ENCODE data around the gene DYRK1A.

The DYRK1A gene

DNA sequence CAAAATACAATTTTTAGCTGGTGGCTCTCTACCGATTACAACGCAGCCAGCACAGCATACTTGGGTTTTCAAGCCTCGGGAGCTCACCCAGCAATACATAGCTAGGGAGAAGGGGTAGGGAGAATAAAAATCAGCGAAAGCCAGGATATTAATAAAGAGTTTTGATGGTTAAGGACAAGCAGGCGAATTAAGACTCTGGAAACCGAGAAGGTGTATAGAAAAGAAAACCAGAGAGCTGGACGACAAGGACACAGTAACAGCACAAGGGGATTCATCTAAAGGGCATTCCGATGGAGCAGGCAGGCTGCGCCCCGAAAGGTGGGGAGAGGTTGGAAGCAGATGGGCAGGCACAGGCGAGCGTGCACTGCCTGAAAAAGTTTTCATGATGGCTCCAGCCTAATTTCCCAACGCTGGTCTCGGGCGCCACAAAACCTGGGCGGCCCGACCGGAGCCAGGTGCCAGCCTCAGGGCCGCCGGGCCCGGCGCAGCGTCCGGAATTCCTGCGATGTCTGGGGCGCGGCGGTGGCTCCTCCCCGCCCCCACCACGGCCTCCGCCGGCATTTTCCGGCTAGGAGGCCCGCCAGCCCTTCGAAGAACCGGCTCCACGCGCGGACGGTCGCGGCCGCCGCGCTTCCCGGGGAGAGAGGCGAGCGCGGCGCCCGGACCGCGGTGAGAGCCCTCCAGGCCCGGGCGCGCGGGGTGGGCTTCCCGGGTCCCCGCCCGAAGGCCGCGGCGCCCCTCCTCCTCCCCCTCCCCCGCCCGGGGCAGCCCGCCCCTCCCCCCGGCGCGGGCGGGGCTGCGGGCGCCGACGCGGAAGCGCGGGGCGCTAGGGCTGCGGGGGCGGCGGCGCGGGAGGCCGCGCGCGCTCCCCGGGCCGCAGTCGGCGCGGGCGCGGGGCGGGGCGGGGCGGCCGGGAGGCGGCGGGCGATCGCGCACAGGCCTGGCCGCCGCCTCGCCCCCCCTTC, 774 bp upstream of the DYRK1A start:
- in situ Hi-C loops (cut with MboI; ENCODE audit: low sequenced_read_pairs) = no loop called here

DNA sequence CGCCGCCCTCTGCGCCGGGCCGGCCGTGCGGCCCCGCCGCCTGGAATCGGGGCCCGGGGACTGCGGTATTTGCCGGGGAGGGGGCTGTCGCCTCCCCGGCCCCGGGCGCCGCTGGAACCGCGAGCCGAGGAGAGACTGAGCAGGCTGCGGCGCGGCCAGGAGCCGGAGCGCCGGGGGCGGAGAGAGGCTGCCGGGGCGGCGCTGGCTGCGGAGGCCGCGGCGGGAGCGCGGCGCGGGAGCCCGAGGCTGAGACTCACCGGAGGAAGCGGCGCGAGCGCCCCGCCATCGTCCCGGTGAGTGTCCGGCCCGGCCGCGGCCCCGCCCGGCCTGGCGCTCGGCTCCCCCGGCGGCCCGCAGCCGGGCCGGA, 746 bp downstream of the DYRK1A start:
- in situ Hi-C loops (cut with MboI; ENCODE audit: low sequenced_read_pairs) = no loop called here

DNA sequence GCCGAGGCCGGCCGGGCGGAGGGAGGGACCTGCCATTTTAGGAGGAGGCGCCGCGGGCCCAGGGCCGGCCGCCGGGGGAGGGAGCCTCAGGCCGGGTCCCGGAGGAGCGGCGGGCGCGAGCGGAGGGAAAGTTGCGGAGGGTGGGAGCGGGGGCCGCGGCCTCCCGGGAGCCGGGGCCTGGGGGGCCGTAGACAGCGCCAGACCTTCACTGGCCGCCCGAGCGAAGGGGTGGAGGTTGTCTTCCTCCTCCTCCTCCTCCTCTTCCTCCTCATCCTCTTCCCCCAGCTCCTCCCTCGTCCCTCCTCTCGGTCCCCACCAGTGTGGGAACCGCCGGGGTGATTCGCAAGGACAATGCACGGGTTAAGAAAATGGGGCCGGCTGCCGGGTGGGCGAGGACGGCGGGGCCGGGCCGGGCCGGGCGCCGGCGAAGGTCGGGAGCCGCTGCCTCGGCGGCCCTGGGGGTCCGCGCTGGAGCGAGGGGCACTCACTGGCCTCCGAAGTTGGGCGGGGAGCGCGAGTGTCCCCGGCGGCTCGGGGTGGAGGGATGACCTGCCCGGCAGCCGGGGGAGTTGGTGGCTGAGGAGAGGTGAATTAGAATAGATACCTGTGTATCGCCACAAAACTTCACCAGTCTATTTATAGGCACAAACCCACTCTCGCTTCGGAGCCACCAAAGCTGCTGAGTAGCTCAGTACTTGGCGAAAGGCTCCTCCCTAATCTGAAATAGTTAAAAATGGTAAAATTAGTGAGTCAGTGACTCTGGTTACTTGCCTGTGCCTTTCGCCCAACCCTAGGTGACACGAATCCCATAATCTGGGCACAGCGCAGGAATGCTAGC, 1.3 kb downstream of the DYRK1A start:
- in situ Hi-C loops (cut with MboI; ENCODE audit: low sequenced_read_pairs) = no loop called here

DNA sequence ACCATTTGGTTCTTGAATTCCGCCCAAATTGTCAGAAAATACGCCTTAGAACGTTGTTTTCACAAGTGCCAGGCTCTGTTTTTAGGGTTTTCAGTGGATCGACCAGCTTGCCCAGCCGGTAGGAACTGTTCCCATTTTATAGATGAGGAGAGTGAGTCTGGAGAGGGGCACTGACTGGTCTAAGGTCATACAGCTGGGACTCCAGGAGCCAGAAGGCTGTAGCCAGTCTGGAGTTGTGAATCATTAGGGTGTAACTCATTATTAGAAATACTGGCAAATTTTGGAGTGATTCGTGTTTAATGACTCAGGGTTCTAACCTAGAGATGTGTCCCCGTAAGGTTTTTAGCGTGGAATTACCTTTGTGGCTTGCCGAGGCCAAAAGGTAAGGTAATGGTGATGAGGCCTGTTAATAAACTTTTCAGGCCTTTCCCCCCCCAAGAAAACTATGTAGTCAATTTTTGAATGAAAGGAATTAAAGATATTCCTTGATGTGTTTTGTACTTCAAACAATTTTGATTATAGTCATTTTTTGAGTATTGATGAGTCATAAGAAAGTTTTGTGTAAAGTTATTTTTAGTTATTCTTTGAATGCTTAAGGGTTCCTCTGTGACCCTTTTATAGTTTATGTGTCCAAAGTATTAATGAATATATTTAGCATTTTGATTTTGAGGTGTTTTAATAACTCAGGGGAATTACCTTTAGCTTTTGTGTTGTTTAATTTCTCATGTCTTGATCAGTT, 2.1 kb downstream of the DYRK1A start:
- in situ Hi-C loops (cut with MboI; ENCODE audit: low sequenced_read_pairs) = no loop called here

DNA sequence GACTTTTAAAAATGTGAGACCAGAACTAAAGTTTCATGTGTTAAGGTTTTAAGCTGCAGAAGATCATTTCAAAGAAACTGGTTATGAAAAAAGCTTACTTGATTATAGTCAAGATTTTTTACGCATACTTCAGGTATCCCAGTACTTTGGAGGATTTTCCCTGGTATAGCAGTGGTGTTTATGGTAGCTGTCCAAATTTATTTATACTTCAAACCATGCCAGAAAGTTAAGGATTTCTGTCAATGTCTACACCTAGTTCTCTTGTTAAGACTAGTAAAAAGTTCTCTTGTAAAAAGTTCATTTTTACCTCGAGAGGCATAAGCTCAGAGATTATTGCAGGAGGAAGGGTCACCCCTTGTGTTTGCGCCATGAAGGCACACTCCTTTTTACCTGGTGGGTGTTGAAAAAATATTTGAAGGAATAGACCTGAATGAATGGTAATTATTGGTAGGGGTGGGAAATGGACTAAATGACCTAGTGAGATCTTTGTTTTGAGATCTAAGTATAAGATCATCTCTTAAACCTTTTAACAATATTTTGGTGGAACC, 2.8 kb downstream of the DYRK1A start:
- in situ Hi-C loops (cut with MboI; ENCODE audit: low sequenced_read_pairs) = no loop called here

DNA sequence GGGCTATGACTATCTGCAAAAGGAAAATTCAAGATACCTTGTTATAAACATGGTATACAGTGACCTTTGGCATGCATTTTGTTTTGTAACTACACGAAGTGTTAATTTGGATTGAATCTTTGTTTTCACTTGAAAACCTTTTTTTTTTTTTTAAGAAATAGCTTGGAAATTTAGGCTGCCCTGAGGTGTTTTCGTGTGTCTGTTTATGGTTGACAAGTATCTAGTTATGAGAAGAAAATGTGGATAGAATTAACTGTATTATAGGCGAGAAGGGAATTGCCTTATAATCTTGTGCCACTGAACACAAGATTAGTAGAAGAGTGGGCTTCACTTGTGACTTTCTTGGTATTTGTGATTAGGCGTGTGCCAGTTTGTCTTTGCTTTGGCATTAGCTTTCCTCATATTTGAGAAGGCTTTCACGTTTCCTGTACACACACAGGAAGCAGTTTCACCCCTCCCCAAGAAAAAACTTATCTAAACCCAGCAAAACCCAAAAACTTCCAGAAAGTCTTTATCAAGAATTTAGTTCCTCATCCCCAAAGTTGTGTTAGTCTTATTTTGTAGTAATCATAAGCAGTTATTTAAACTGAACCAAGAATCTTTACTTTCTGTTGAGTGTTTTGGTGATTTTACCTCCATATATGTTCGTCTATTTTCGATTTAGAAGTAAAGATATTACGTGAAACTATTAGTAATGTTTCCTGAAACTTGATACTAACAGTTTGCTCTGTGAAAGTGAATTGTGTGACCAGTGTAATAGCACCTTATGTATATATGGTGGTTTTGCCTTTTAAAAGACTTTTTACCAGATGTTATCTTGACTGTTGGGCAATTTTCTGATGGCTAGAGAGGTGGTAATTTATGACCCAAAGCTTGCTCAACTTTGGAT, 3.8 kb downstream of the DYRK1A start:
- in situ Hi-C loops (cut with MboI; ENCODE audit: low sequenced_read_pairs) = loop anchor here (10.0 kb wide), 1 partner anchor 106 kb away; the partner anchor contains the start of gene VPS26C

DNA sequence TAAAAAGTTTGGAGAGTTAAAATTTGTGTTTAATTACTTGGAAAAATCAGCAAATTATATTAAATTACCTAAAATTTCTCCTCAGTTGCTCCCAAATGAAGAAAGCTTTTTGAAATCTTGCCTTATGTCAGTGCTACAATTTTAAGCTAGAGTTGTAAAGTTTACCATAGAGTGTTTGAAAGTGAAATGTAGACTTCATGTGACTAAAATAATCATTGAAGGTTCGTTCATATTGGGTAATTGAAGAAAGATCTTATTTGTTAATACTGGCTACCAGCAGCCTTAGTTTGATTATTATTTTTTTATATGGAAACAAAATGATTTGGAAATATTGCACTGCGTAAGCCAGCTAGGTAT, 4.4 kb downstream of the DYRK1A start:
- in situ Hi-C loops (cut with MboI; ENCODE audit: low sequenced_read_pairs) = loop anchor here (10.0 kb wide), 1 partner anchor 106 kb away; the partner anchor contains the start of gene VPS26C

DNA sequence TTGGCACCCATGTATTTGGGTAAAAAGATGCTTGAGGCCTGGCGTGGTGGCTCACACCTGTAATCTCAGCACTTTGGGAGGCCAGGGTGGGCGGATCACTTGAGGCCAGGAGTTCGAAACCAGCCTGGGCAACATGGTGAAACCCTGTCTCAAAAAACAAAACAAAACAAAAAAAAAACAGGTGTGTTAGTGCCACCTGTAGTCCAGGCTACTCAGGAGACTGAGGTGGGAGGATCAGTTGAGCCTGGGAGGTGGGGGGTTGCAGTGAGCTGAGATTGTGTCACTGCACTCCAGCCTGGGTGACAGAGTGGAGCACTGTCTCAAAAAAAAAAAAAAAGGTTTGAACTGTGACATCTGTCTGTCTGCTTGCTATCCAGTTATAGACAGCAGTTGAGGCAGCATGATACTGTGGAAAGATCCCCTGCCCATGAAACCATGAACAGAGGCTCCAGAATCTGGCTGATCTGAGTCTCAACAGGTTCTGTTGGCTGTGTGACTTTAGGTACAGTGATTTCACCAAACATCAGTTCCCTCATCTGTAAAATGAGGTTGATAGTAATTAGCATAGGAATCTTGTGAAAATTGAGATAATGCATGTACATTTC, 5.7 kb downstream of the DYRK1A start:
- in situ Hi-C loops (cut with MboI; ENCODE audit: low sequenced_read_pairs) = loop anchor here (10.0 kb wide), 1 partner anchor 107 kb away; the partner anchor contains the start of gene VPS26C

DNA sequence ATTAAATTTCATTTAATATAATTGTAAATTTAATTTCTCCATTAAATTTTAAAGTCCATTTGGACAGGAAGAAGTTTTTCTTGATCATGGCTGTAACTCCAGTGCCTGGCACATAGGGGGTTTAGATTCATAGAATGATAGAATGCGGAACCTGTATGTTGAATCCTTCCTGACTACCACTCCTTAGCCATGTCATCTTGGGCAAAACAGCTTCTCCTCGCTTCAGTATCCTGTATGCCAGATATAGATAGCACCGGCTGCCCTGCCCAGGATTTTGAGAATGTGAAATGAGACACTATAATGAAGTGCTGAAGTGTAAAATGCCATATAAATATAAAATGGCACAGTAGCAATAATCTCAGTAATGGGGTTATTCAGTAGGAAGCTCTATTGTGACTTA, 6.4 kb downstream of the DYRK1A start:
- in situ Hi-C loops (cut with MboI; ENCODE audit: low sequenced_read_pairs) = loop anchor here (10.0 kb wide), 1 partner anchor 108 kb away; the partner anchor contains the start of gene VPS26C

DNA sequence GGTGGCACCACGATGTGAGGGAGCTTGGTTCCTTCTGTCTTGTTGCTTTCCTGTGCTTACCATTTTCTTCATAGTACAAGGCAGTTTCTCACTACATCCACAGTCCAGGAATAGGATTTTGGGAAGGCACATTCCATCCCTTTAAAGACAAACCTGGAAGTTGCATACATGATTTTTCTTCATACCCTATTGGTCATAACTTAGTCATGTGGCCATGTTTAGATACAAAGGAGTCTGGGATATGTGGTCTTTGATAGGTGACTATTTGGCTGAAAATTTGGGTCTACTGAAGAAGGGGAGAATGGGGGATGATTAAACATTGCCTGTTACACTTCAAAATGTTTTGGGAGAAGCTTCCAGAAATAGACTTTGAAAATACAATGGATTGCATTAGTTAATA, 7.0 kb downstream of the DYRK1A start:
- in situ Hi-C loops (cut with MboI; ENCODE audit: low sequenced_read_pairs) = loop anchor here (10.0 kb wide), 1 partner anchor 109 kb away; the partner anchor contains the start of gene VPS26C

DNA sequence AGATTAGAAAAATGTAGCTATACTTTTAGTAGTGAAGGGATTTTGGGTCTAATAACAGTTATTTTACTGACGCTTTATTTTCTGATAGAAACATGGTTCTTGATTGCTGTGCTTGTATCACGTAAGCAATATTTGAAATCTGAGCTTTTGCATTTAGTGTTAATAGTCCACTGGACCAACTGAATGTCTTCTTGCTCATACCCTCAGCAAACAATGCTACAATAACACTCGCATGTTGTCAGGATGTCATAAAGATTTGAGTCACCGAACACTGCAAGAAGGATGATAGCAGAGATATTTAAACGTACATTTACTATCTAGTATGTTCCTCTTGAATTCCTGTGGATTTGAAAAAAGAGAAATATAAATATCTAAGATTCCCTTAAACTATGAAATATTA, 7.5 kb downstream of the DYRK1A start:
- in situ Hi-C loops (cut with MboI; ENCODE audit: low sequenced_read_pairs) = loop anchor here (10.0 kb wide), 1 partner anchor 109 kb away; the partner anchor contains the start of gene VPS26C

DNA sequence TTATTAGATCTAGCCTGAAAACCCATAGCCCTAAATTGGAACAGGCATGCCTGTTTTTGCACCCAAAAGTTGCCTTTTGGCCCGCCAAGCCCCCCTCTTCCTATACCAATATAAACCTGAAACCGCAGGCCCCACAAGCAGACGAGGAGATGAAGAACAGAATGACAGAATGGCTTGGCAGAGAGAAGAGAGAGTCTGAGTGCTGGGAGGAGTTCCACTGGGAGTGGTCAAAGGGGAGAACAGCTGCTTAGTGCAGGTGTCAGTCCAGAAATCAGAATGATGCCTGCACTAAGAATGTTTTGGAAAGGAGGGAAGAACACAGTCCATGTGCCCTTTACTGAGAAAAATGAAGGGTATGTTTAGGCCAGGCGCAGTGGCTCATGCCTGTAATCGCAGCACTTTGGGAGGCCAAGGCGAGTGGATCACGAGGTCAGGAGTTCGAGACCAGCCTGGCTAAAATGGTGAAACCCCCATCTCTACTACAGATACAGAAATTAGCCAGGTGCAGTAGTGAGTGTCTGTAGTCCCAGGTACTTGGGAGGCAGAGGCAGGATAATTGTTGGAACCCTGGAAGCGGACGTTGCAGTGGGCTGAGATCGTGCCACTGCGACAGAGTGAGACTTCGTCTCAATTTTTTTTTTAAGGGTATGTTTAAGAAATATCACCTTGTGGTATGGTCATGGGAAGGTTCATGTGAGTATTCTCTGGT, 9.4 kb downstream of the DYRK1A start:
- in situ Hi-C loops (cut with MboI; ENCODE audit: low sequenced_read_pairs) = loop anchor here (10.0 kb wide), 1 partner anchor 111 kb away; the partner anchor contains the start of gene VPS26C

DNA sequence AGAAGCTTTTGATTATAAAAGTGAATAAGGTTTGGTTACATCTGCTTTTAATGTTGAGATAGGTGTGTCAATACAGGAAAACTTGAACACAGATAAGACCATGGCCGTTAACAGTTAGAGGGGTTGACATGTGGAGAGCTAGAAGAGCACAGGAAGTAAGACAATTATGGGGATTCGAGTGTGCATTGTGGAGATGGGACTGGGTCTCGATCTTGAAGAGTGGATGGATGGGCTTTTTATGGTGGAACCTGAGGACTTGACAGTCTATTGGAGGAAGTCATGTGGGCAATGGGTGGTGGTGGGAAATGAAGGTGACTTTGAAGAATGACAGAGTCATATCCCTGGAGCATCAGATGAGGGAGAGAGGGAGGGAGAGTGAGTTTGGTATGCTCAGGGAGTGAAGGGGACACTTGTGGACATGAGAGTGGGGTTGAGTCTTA, 12.1 kb downstream of the DYRK1A start:
- in situ Hi-C loops (cut with MboI; ENCODE audit: low sequenced_read_pairs) = loop anchor here (10.0 kb wide), 1 partner anchor 114 kb away; the partner anchor contains the start of gene VPS26C

DNA sequence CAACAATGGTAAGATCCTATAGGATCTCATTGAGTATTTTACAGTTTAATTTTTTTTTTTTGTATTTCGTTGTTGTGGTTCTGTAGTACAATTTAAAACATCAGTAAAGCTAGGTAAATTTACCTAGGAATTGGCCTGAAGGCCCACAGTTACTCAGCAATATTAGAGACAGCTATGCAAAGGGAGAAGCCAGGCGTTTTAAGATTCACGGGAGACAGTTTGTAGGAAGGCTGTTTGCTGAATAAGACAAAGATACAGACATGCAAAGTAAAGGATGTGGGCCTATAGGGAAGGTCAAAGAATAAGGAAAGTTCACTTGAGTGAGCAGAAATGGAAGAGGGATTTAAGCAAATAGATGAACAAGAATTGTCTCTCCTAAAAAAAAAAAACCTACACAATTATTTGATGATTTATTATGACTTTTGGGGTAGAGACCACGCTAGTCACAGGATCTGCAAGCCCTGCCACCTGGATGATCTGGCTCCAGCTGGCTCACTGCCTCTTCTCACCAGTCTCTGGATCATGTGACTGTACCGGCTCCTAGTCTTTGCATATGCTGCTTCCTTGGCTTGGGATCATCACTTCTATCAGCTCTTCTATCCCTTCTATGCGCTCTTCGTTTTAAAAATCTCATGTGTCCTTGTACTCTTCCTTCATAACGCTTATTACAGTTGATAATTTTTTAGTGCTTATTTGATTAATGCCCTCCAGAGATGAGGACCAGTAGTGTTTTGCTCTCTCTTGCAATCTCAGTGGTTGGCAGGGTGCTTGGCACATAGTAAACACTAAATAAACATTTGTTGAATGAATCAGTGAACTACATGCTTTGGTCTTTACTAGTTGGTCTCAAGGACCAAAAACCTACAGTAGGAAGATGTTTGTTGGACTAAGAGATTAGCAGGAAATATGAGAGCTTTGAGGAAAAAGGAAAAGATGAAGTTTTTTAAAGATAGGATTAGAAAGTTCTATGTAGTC, 14.1 kb downstream of the DYRK1A start:
- in situ Hi-C loops (cut with MboI; ENCODE audit: low sequenced_read_pairs) = no loop called here

DNA sequence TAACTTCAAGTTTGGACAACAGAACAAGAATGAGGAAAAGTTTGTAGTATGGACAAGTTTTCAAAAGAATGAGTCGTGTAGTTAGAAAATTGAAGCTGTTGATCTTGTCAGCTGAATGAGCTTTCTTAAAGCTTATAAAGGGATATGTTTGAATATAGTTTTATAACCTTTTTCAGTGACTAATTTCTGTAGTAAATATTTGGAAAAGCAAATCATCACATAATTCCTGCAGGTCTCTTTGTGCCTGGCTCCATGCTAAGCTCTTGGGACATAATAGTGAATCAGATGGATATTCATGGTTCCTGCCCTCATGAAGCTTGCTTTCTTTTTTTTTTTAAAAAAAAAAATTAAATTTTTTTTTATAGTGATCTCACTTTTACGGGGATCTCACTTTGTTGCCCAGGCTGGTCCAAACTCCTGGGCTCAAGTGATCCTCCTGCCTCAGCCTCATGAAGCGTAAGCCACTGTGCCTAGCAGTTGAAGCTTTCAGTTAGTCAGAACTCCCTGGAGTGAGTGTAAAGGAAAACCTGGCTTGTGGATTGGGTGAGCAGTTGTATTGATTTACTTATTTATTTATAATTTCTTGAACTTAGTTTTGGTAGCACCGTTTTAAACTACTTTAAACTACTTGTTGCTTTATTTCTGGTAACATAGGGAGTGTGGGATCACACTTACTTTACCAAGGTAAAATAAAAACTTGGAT, 15.5 kb downstream of the DYRK1A start:
- in situ Hi-C loops (cut with MboI; ENCODE audit: low sequenced_read_pairs) = no loop called here

DNA sequence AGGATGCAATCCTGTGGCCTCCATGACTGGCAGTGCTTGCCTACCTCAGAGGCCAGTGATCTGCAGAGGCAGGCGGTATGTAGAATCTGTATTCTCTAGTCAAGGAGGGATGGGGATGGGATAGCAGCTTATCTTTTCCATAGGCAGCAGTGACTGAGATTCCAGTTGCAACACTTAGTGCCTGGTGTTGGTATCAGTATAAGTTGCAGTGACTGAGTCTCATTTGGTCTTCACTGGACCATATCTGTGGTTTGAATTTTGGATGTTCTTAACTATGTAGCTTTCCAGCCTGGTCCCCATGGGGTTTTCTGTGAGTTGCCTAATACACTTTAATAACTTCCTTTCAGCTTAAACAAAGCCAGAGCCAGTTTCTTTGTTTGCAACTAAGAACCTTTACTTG, 16.5 kb downstream of the DYRK1A start:
- in situ Hi-C loops (cut with MboI; ENCODE audit: low sequenced_read_pairs) = no loop called here

Measured in HL-60/S4 (cell line).